A549 (cell line): ENCODE data around the gene PKIG.

Experiments
- RARB ChIP-seq: fragments of 250-450 bp; sonication (Bioruptor Pico); IDR thresholded peaks from 2 replicates; pipeline ENCODE4 v1.8.0; 2021; ENCODE audit warnings: mild to moderate bottlenecking, moderate library complexity
- TF ChIP-seq, protein P1 (sequence below): fragments of >200 bp; sonication (Bioruptor Twin); formaldehyde crosslinking; IDR thresholded peaks from 3 replicates; pipeline ENCODE4 v1.6.1; 2016

DNA sequence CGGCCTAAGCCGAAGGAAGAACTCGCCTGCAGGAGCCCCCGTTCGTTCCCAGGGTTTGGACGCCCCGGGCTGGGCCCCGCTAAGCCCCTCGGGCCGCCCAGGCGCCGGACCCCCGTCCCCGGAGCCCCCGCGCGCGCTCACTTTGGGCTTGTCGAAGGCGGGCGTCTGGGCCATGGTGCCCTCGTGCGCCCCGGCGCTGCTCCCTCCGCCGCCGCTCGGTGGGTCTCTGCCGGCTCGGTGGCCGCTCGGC lies 69.0 kb downstream of the PKIG start:
- TF ChIP-seq, protein P1, sequence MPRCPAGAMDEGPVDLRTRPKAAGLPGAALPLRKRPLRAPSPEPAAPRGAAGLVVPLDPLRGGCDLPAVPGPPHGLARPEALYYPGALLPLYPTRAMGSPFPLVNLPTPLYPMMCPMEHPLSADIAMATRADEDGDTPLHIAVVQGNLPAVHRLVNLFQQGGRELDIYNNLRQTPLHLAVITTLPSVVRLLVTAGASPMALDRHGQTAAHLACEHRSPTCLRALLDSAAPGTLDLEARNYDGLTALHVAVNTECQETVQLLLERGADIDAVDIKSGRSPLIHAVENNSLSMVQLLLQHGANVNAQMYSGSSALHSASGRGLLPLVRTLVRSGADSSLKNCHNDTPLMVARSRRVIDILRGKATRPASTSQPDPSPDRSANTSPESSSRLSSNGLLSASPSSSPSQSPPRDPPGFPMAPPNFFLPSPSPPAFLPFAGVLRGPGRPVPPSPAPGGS = no peak; the same call in 2 of the 3 replicates
- no peak for TF ChIP-seq RARB (CRISPR knock-in tag)
